ENCODE data around the gene PARVB.
"Not testable (repeated sequence)": the region's sequence is repeated elsewhere in the genome, so short reads cannot be mapped to it uniquely, and the experiment has no call there.

PARVB gene

GRCh38 chr22:44102121-44102520 lies 78.0 kb downstream of the PARVB start:
- no peak overlapping the region for H3K27ac ChIP-seq (ENCODE audit: insufficient read depth, low read length, poor library complexity, severe bottlenecking)
- no peak overlapping the region for H3K4me3 ChIP-seq (ENCODE audit: insufficient read depth, low read depth, low read length, poor library complexity, severe bottlenecking)
- H3K9me3 ChIP-seq (ENCODE audit: control insufficient read depth, low read length), result no peaks in the 10 kb centered on the region
- H3K4me1 ChIP-seq (ENCODE audit: control insufficient read depth, insufficient read depth, low read length, poor library complexity, severe bottlenecking), result no peaks in the 10 kb centered on the region
- H3K36me3 ChIP-seq (ENCODE audit: control insufficient read depth, insufficient read depth, low read length), result no peaks in the 10 kb centered on the region
- no peaks in the 10 kb centered on the region for H3K27me3 ChIP-seq (replicated peaks; ENCODE audit: control insufficient read depth, insufficient read depth, low read length, poor library complexity, severe bottlenecking)
- DNase-seq, result no peak

DNA sequence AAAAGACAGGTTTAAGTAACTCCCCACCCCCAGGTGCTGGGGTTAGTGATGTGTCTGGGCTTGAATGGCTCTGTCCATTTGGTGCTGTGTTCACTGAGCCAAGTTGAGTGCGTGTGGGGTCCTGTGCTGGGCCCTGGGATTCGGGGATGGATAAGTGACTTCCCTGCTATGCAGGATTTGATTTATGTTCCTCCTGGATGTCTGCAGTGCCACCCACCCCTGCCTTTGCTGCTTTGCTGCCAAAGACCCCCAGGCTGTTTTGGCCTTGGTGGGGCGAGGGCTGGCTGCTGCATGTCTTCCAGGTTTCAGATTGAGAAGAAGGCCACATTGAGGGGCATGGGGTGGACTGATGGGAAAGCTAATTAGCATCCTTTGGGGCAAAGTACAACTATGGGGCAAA lies 78.8 kb downstream of the PARVB start:
- Histone ChIP-seq H3K9me3 (ENCODE audit: control insufficient read depth, low read length) (no peaks in the 10 kb centered on the region), H3K27me3 (replicated peaks; ENCODE audit: control insufficient read depth, insufficient read depth, low read length, poor library complexity, severe bottlenecking) (no peaks in the 10 kb centered on the region), H3K4me1 (ENCODE audit: control insufficient read depth, insufficient read depth, low read length, poor library complexity, severe bottlenecking) (no peaks in the 10 kb centered on the region), H3K4me3 (ENCODE audit: insufficient read depth, low read depth, low read length, poor library complexity, severe bottlenecking) (no peak overlapping the region), H3K27ac (ENCODE audit: insufficient read depth, low read length, poor library complexity, severe bottlenecking) (no peak overlapping the region), H3K36me3 (ENCODE audit: control insufficient read depth, insufficient read depth, low read length) (no peaks in the 10 kb centered on the region)
- no peak for DNase-seq

- no peak overlapping the region for H3K27ac ChIP-seq (ENCODE audit: insufficient read depth, low read length, poor library complexity, severe bottlenecking)
- no peaks in the 10 kb centered on the region for H3K9me3 ChIP-seq (ENCODE audit: control insufficient read depth, low read length)
- H3K36me3 ChIP-seq (ENCODE audit: control insufficient read depth, insufficient read depth, low read length), result no peaks in the 10 kb centered on the region
- no peak overlapping the region for H3K4me3 ChIP-seq (ENCODE audit: insufficient read depth, low read depth, low read length, poor library complexity, severe bottlenecking)
- DNase-seq, result no peak
- H3K27me3 ChIP-seq (replicated peaks; ENCODE audit: control insufficient read depth, insufficient read depth, low read length, poor library complexity, severe bottlenecking), result no peaks in the 10 kb centered on the region
- no peaks in the 10 kb centered on the region for H3K4me1 ChIP-seq (ENCODE audit: control insufficient read depth, insufficient read depth, low read length, poor library complexity, severe bottlenecking)
These were observed 79.8 kb downstream of the PARVB start for GRCh38 chr22:44103735-44104480.

- Histone ChIP-seq H3K4me1 (ENCODE audit: control insufficient read depth, insufficient read depth, low read length, poor library complexity, severe bottlenecking) (no peaks in the 10 kb centered on the region), H3K36me3 (ENCODE audit: control insufficient read depth, insufficient read depth, low read length) (no peaks in the 10 kb centered on the region), H3K27me3 (replicated peaks; ENCODE audit: control insufficient read depth, insufficient read depth, low read length, poor library complexity, severe bottlenecking) (no peaks in the 10 kb centered on the region), H3K9me3 (ENCODE audit: control insufficient read depth, low read length) (no peaks in the 10 kb centered on the region), H3K4me3 (ENCODE audit: insufficient read depth, low read depth, low read length, poor library complexity, severe bottlenecking) (no peak overlapping the region), H3K27ac (ENCODE audit: insufficient read depth, low read length, poor library complexity, severe bottlenecking) (no peak overlapping the region)
- no peak for DNase-seq
These were observed 83.2 kb downstream of the PARVB start for GRCh38 chr22:44107340-44107739.

GRCh38 chr22:44108076-44108475 lies 84.0 kb downstream of the PARVB start:
- no peak overlapping the region for H3K27ac ChIP-seq (ENCODE audit: insufficient read depth, low read length, poor library complexity, severe bottlenecking)

DNA sequence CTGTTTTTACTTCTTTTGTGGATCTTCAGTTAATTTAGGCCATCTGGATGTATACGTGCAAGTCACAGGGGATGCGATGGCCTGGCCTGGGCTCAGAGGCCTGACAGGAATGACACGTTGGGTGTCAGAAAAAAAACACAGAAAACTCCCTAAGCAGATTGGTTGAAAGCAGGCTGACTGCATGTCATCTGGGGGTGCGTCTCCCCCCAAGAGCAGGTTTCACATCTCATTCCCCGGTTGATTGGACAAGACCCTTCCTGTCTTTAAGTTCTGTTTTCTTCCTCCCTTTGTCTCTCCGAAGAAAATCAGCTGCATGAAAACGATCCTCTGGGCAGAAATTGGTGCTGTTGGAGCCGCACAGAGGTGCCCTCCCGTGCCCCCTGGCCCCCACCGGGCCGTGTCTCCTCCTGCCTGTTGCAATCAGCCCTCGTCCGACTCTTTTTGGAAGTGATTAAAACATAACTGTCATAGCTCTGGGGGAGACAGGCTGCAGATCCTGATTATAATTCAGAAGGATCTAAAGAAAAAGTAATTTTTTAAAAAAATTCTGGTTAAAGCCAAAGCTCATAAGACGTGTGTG lies 84.8 kb downstream of the PARVB start:
- H3K4me1 ChIP-seq (ENCODE audit: control insufficient read depth, insufficient read depth, low read length, poor library complexity, severe bottlenecking), result no peaks in the 10 kb centered on the region
- H3K27ac ChIP-seq (ENCODE audit: insufficient read depth, low read length, poor library complexity, severe bottlenecking), result no peak overlapping the region
- no peak for DNase-seq
- H3K9me3 ChIP-seq (ENCODE audit: control insufficient read depth, low read length), result no peaks in the 10 kb centered on the region
- no peaks in the 10 kb centered on the region for H3K27me3 ChIP-seq (replicated peaks; ENCODE audit: control insufficient read depth, insufficient read depth, low read length, poor library complexity, severe bottlenecking)
- H3K36me3 ChIP-seq (ENCODE audit: control insufficient read depth, insufficient read depth, low read length), result no peaks in the 10 kb centered on the region
- H3K4me3 ChIP-seq (ENCODE audit: insufficient read depth, low read depth, low read length, poor library complexity, severe bottlenecking), result no peak overlapping the region

More at GRCh38 chr22:44108076-44108475, 84.0 kb downstream of the PARVB start:
- H3K4me3 ChIP-seq (ENCODE audit: insufficient read depth, low read depth, low read length, poor library complexity, severe bottlenecking), result no peak overlapping the region
- H3K9me3 ChIP-seq (ENCODE audit: control insufficient read depth, low read length), result no peaks in the 10 kb centered on the region
- no peak for DNase-seq
- H3K27me3 ChIP-seq (replicated peaks; ENCODE audit: control insufficient read depth, insufficient read depth, low read length, poor library complexity, severe bottlenecking), result no peaks in the 10 kb centered on the region
- no peaks in the 10 kb centered on the region for H3K36me3 ChIP-seq (ENCODE audit: control insufficient read depth, insufficient read depth, low read length)
- H3K4me1 ChIP-seq (ENCODE audit: control insufficient read depth, insufficient read depth, low read length, poor library complexity, severe bottlenecking), result no peaks in the 10 kb centered on the region

DNA sequence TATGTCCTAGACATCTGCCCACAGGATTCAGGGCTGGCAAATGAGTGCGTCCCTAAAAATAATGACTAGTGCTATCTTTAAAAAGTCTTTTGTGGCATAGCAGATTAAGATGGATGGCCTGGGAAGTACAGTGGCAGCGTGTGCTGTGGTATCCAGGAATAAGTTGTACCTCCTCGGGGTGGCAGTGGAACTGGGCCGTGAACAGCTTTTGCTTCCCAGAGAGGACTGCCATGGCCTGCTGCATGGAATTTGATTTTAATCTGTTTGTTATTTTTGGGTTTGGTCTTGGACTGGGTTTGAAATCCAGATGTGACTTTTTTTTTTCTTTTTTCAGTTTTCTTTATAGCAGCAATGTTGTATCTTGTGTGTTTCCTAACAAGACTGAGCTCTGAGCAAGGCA lies 85.3 kb downstream of the PARVB start:
- Histone ChIP-seq H3K36me3 (ENCODE audit: control insufficient read depth, insufficient read depth, low read length) (no peaks in the 10 kb centered on the region), H3K27ac (ENCODE audit: insufficient read depth, low read length, poor library complexity, severe bottlenecking) (no peak overlapping the region), H3K4me3 (ENCODE audit: insufficient read depth, low read depth, low read length, poor library complexity, severe bottlenecking) (no peak overlapping the region), H3K9me3 (ENCODE audit: control insufficient read depth, low read length) (no peaks in the 10 kb centered on the region), H3K27me3 (replicated peaks; ENCODE audit: control insufficient read depth, insufficient read depth, low read length, poor library complexity, severe bottlenecking) (no peaks in the 10 kb centered on the region), H3K4me1 (ENCODE audit: control insufficient read depth, insufficient read depth, low read length, poor library complexity, severe bottlenecking) (no peaks in the 10 kb centered on the region)
- DNase-seq, result no peak

DNA sequence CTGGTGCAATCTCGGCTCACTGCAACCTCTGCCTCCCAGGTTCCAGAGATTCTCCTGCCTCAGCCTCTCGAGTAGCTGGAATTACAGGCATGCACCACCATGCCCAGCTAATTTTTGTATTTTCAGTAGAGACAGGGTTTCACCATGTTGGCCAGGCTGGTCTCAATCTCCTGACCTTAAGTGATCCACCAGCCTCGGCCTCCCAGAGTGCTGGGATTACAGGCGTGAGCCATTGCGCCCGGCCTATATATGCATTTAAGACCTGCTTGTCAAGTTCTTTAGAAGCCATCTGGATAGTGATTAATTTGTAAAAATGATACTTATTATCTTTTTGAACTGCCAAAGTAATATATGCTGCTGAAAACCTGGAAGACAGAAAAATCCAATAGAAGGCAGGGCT lies 86.6 kb downstream of the PARVB start:
- not testable (repeated sequence) for H3K4me1 ChIP-seq (ENCODE audit: control insufficient read depth, insufficient read depth, low read length, poor library complexity, severe bottlenecking); H3K27ac ChIP-seq (ENCODE audit: insufficient read depth, low read length, poor library complexity, severe bottlenecking); DNase-seq; H3K27me3 ChIP-seq (replicated peaks; ENCODE audit: control insufficient read depth, insufficient read depth, low read length, poor library complexity, severe bottlenecking); H3K36me3 ChIP-seq (ENCODE audit: control insufficient read depth, insufficient read depth, low read length); H3K9me3 ChIP-seq (ENCODE audit: control insufficient read depth, low read length); H3K4me3 ChIP-seq (ENCODE audit: insufficient read depth, low read depth, low read length, poor library complexity, severe bottlenecking)

DNA sequence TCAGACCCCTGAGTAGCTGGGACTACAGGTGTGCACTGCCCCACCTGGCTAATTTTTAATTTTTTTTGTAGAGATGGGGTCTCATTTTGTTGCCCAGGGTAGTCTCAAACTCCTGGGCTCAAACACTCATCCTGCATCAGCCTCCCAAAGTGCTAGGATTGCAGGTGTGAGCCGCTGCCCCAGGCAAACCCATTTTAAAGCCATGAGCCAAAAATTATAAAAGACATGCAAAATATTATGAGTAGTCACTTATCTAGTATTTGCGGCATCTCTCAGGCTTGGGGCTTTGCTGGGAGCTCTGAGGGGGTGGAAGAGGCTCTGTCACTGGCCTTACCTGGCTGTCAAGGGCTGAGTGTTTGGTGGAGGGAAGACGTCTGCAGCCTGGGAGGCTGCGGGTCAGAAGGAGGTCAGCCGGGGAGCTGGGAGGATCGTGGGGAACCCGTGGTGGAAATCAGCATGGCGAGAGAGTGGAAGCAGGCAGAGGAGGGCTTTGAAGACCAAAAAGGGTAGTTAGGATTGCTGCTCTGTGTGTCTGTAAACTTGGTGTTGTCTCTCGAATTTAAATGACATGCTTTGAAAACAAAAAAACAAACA lies 87.6 kb downstream of the PARVB start:
- H3K27ac ChIP-seq (ENCODE audit: insufficient read depth, low read length, poor library complexity, severe bottlenecking), result no peak overlapping the region
- no peaks in the 10 kb centered on the region for H3K27me3 ChIP-seq (replicated peaks; ENCODE audit: control insufficient read depth, insufficient read depth, low read length, poor library complexity, severe bottlenecking)

DNA sequence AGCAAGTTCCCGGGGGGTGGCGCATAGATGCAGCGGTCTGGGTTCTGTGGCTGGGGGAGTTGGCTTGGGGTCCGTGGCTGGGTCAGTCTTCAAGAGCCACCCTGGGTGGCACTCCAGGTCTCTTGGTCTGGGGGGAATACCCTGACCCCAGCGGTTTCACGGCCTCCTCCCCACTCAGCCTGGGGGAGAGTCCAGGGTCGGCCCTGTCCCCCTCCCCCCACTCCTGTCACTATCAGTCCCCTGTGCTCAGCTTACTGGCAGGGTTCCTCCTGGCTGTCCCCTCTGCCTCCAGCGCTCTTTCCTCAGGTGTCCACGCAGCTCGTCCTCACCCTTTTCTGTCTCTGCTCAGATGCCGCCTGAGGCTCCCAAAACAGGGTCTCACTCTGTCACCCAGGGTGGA lies 88.1 kb downstream of the PARVB start:
- no peak for DNase-seq
- Histone ChIP-seq H3K27ac (ENCODE audit: insufficient read depth, low read length, poor library complexity, severe bottlenecking) (no peak overlapping the region), H3K4me1 (ENCODE audit: control insufficient read depth, insufficient read depth, low read length, poor library complexity, severe bottlenecking) (no peaks in the 10 kb centered on the region), H3K9me3 (ENCODE audit: control insufficient read depth, low read length) (no peaks in the 10 kb centered on the region), H3K36me3 (ENCODE audit: control insufficient read depth, insufficient read depth, low read length) (no peaks in the 10 kb centered on the region), H3K27me3 (replicated peaks; ENCODE audit: control insufficient read depth, insufficient read depth, low read length, poor library complexity, severe bottlenecking) (no peaks in the 10 kb centered on the region), H3K4me3 (ENCODE audit: insufficient read depth, low read depth, low read length, poor library complexity, severe bottlenecking) (no peak overlapping the region)

More for the DNA sequence above, 87.6 kb downstream of the PARVB start:
- Histone ChIP-seq H3K36me3 (ENCODE audit: control insufficient read depth, insufficient read depth, low read length) (no peaks in the 10 kb centered on the region), H3K4me1 (ENCODE audit: control insufficient read depth, insufficient read depth, low read length, poor library complexity, severe bottlenecking) (no peaks in the 10 kb centered on the region), H3K4me3 (ENCODE audit: insufficient read depth, low read depth, low read length, poor library complexity, severe bottlenecking) (no peak overlapping the region), H3K9me3 (ENCODE audit: control insufficient read depth, low read length) (no peaks in the 10 kb centered on the region)
- DNase-seq, result no peak

Data from effector memory CD4-positive, alpha-beta T cell (primary cell).